Endothelial cell of umbilical vein (primary cell): ENCODE results near the gene SORCS1. TPM values are rescaled to one million over a fixed set of nuclear protein-coding genes. Genes with fewer than 3 reads are reported as not detected.

ENCODE experiments used
- BruUV-seq: library from RNA; stranded (reverse); fragments of 400-500 nt; replicated peaks from 2 replicates; lab custom pipeline; 2021; lab: Mats Ljungman, UMichigan
- CTCF ChIA-PET: fragments of 300-600, 350-600 bp; sonication (Branson Sonifier 250); formaldehyde crosslinking; loops from one replicate; lab custom pipeline; 2021; ENCODE audit warnings: antibody characterized with exemption, inconsistent platforms; lab: Charles Lee
- POLR2A ChIA-PET: fragments of 300-600, 350-600 bp; sonication (Branson Sonifier 250); formaldehyde crosslinking; loops from one replicate; lab custom pipeline; 2021; ENCODE audit warnings: antibody characterized with exemption, inconsistent platforms; lab: Charles Lee
- DNase-seq: peaks from one replicate; pipeline ENCODE4 v3.0.0-alpha.2; 2011; ENCODE audit warnings: low read depth, low spot score
- FAIRE-seq: peaks from 2 replicates; lab custom pipeline; 2011; peaks lifted over from hg19 to GRCh38; lab: Jason Lieb, UNC
- H2AFZ ChIP-seq: 2 replicates; pipeline ENCODE4 v1.6.0; 2012; ENCODE audit warnings: low read depth, low read length, control low read depth, inconsistent platforms
- H3K27ac ChIP-seq: 2 replicates; pipeline ENCODE4 v1.5.1; 2011; ENCODE audit warnings: low read depth, mild to moderate bottlenecking, control low read depth, low read length, moderate library complexity; ENCODE audit not compliant: insufficient read depth
- H3K27me3 ChIP-seq, 2 experiments: 2 replicates each; pipeline versions ENCODE4 v1.6.0 to v1.6.1; 2011; ENCODE audit warnings: low read length in 2 of 2, mixed read lengths in 1 of 2; ENCODE audit not compliant: control insufficient read depth in 2 of 2, insufficient read depth in 2 of 2
- H3K36me3 ChIP-seq, 2 experiments: 2 replicates in 1 of 2; 3 replicates in 1 of 2; pipeline ENCODE4 v1.5.1; 2011; ENCODE audit warnings: low read length in 2 of 2, mild to moderate bottlenecking in 1 of 2, moderate library complexity in 1 of 2; ENCODE audit not compliant: control insufficient read depth in 2 of 2, insufficient read depth in 2 of 2; ENCODE audit errors: extremely low read depth in 1 of 2
- H3K4me1 ChIP-seq: 3 replicates; pipeline ENCODE4 v1.5.1; 2011; ENCODE audit warnings: mild to moderate bottlenecking, low read length; ENCODE audit not compliant: control insufficient read depth, insufficient read depth; ENCODE audit errors: extremely low read depth
- H3K4me2 ChIP-seq: 2 replicates; pipeline ENCODE4 v1.6.1; 2011; ENCODE audit warnings: low read length, control low read depth, mixed read lengths; ENCODE audit not compliant: insufficient read depth
- H3K4me3 ChIP-seq, 3 experiments: fragments of 200-600 bp in 1 of 3; sonication (generic), shearing (Covaris generic) in 1 of 3; replicated peaks in 1 of 3; 2 replicates each; pipeline ENCODE4 v1.5.1; 2011 to 2016; ENCODE audit warnings: control low read depth in 3 of 3, low read length in 3 of 3, mild to moderate bottlenecking in 2 of 3, inconsistent platforms in 1 of 3, low read depth in 1 of 3, moderate library complexity in 1 of 3; ENCODE audit not compliant: insufficient read depth in 1 of 3
- H3K79me2 ChIP-seq: 2 replicates; pipeline ENCODE4 v1.6.0; 2012; ENCODE audit warnings: low read length, inconsistent platforms; ENCODE audit not compliant: control insufficient read depth, insufficient read depth
- H3K9ac ChIP-seq: replicated peaks from 2 replicates; pipeline ENCODE3; 2011; ENCODE audit warnings: low read length, control low read depth; ENCODE audit not compliant: insufficient read depth; ENCODE audit errors: extremely low read depth
- H3K9me1 ChIP-seq: replicated peaks from 3 replicates; pipeline ENCODE4 v1.6.0; 2011; ENCODE audit warnings: mild to moderate bottlenecking, low read length; ENCODE audit not compliant: control insufficient read depth, insufficient read depth; ENCODE audit errors: extremely low read depth
- H3K9me3 ChIP-seq: replicated peaks from 2 replicates; pipeline ENCODE4 v1.5.1; 2012; ENCODE audit warnings: low read length, inconsistent platforms; ENCODE audit not compliant: control insufficient read depth, insufficient read depth
- H4K20me1 ChIP-seq: replicated peaks from 2 replicates; pipeline ENCODE3; 2011; ENCODE audit warnings: mild to moderate bottlenecking, low read length; ENCODE audit not compliant: control insufficient read depth, insufficient read depth; ENCODE audit errors: extremely low read depth
- CTCF ChIP-seq, 2 donors: IDR thresholded peaks; 1 replicate in 1 of 2; 2 replicates in 1 of 2; pipeline ENCODE4 v1.5.1; 2011; ENCODE audit warnings: low read length in 2 of 2, mild to moderate bottlenecking in 2 of 2, moderate library complexity in 2 of 2, control low read depth in 1 of 2, inconsistent platforms in 1 of 2, low read depth in 1 of 2; ENCODE audit not compliant: insufficient read depth in 1 of 2; ENCODE audit errors: extremely low read depth in 1 of 2
- EZH2 ChIP-seq: IDR thresholded peaks from 2 replicates; pipeline ENCODE4 v1.6.1; 2012; ENCODE audit warnings: borderline replicate concordance, low read depth, mild to moderate bottlenecking, moderate library complexity, low read length, inconsistent platforms; ENCODE audit not compliant: severe bottlenecking
- FOS ChIP-seq: IDR thresholded peaks from 2 replicates; pipeline ENCODE4 v1.6.1; 2011; ENCODE audit warnings: mild to moderate bottlenecking, low read length, moderate library complexity, borderline replicate concordance; ENCODE audit not compliant: insufficient read depth
- GATA2 ChIP-seq: IDR thresholded peaks from 2 replicates; pipeline ENCODE4 v1.7.0; 2011; ENCODE audit warnings: low read depth, mild to moderate bottlenecking, moderate library complexity, mixed read lengths, low read length; ENCODE audit not compliant: insufficient read length, insufficient read depth
- JUN ChIP-seq: IDR thresholded peaks from 2 replicates; pipeline ENCODE4 v1.6.1; 2011; ENCODE audit warnings: borderline replicate concordance, low read depth; ENCODE audit not compliant: insufficient read length, insufficient read depth
- MYC ChIP-seq: IDR thresholded peaks from one replicate; pipeline ENCODE4 v1.6.1; 2011; ENCODE audit warnings: mild to moderate bottlenecking, low read depth, low read length
- POLR2A ChIP-seq: IDR thresholded peaks from 2 replicates; pipeline ENCODE4 v1.6.1; 2012; ENCODE audit warnings: low read depth, mild to moderate bottlenecking, control low read depth, low read length
- dilution Hi-C: fragments of 300-500 bp; cut with MboI; formaldehyde crosslinking; loops from one replicate; pipeline ENCODE4 v1.15.0; 2019; ENCODE audit warnings: low sequenced_read_pairs; ENCODE audit not compliant: extremely low pct_ligation_motif_present
- intact Hi-C: fragments of 100-400 bp; cut with micrococcal nuclease; formaldehyde crosslinking; loops from one replicate; pipeline ENCODE4 v1.10.0; 2022
- polyA plus RNA-seq, 4 experiments: library from polyadenylated mRNA; depleted of rRNA in 3 of 4; stranded (reverse) in 3 of 4; unstranded in 1 of 4; fragments of >200 nt; gene quantifications; 2 replicates each; pipeline versions ENCODE4 v1.2.1 to v1.2.3, GENCODE V29; 2011 to 2012; ENCODE audit warnings: missing spikeins in 1 of 4
- total RNA-seq: library from RNA; stranded (reverse); gene quantifications from 2 replicates; pipeline ENCODE4 v1.2.3, GENCODE V29; 2021
- TF ChIP-seq, protein P1 (sequence below): IDR thresholded peaks from 2 replicates; pipeline ENCODE4 v1.6.1; 2011; ENCODE audit not compliant: insufficient read depth, insufficient read length

Gene SORCS1
- total and polyA plus RNA-seq, 2 donors (not counting 3 experiments of a cell fraction or from before 2014, with no cell fraction given): not detected

DNA sequence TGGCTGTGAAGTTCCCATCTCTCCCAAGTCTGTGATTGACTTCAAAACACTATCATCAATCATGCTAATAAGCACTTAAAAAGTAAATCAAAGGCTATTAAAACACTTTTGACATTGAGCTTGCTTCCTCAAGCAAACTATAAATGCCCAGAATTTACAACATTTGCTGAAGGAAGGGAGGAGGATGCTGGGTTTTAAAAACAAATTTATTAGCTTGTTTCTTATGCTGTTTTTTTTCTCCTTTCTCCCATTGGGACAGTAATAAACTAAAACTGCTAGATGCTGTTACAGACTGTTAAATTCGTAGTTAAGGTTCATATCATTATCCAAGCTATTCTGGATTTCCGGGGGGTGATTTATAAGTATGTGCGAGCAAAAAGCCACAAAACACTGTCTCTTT is 250.5 kb downstream of the SORCS1 start:
- ChIA-PET CTCF (no interaction called here), POLR2A (no interaction called here)
- H3K9ac ChIP-seq: no peak overlapping the region
- no peaks in the 10 kb centered on the region for H3K4me1 ChIP-seq
- H4K20me1 ChIP-seq: no peaks in the 10 kb centered on the region
- no peak overlapping the region for H3K4me2 ChIP-seq
- H2AFZ ChIP-seq: no peak overlapping the region
- no peaks in the 10 kb centered on the region for H3K79me2 ChIP-seq
- no peaks in the 10 kb centered on the region for H3K9me1 ChIP-seq
- peaks cover 2% of the 10 kb centered on the region for H3K9me3 ChIP-seq
- no peak overlapping the region for H3K27ac ChIP-seq
- no peaks in the 10 kb centered on the region for H3K36me3 ChIP-seq
- FAIRE-seq (no peak), DNase-seq (no peak)
- dilution Hi-C loops (no loop called here), intact Hi-C loops (no loop called here)
- no peak overlapping the region for H3K4me3 ChIP-seq
- TF ChIP-seq MYC: no peak
- no peak for TF ChIP-seq POLR2A
- TF ChIP-seq GATA2: no peak
- no peak for TF ChIP-seq CTCF (IDR thresholded peaks at IDR 0.05; ENCODE audit: extremely low read depth in 1 of 2, insufficient read depth in 1 of 2, low read depth in 1 of 2, low read length in 2 of 2)
- no peak for TF ChIP-seq EZH2
- TF ChIP-seq FOS: no peak
- TF ChIP-seq JUN: no peak
- TF ChIP-seq, protein P1, sequence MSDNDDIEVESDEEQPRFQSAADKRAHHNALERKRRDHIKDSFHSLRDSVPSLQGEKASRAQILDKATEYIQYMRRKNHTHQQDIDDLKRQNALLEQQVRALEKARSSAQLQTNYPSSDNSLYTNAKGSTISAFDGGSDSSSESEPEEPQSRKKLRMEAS: no peak
- no TSS peak for BruUV-seq
- H3K27me3 ChIP-seq: no peaks in the 10 kb centered on the region
